GM12892 (cell line): ENCODE results near the gene STEAP3.
A peak's percentile ranks its signal among the peaks of the same experiment; 100 is the strongest.
"Not testable (repeated sequence)": the region's sequence is repeated elsewhere in the genome, so short reads cannot be mapped to it uniquely, and the experiment has no call there.

Experiments used
- DNase-seq: peaks from one replicate; pipeline ENCODE4 v3.0.0; 2011; ENCODE audit not compliant: insufficient read length
- FAIRE-seq: peaks from 2 replicates; lab custom pipeline; 2011; peaks lifted over from hg19 to GRCh38; lab: Jason Lieb, UNC
- POLR2A ChIP-seq: IDR thresholded peaks from 2 replicates; pipeline ENCODE4 v1.6.1; 2011; ENCODE audit warnings: low read depth, low read length, control low read depth
- POLR2AphosphoS5 ChIP-seq: IDR thresholded peaks from 2 replicates; pipeline ENCODE4 v1.6.1; 2011; ENCODE audit warnings: low read depth, low read length, control low read depth
- TAF1 ChIP-seq: IDR thresholded peaks from 2 replicates; pipeline ENCODE4 v1.6.1; 2011; ENCODE audit warnings: low read depth, mild to moderate bottlenecking, control low read depth, low read length, borderline replicate concordance

Gene STEAP3

GRCh38 chr2:119263025-119263424 is 39.4 kb downstream of the STEAP3 start:
- no peak for TF ChIP-seq TAF1
- no peak for TF ChIP-seq POLR2AphosphoS5
- no peak for TF ChIP-seq POLR2A
- DNase-seq (no peak), FAIRE-seq (no peak)

GRCh38 chr2:119263656-119264055 is 40.0 kb downstream of the STEAP3 start:
- FAIRE-seq, result no peak
- DNase-seq, result no peak
- TF ChIP-seq POLR2AphosphoS5 (no peak), POLR2A (no peak), TAF1 (no peak)

- FAIRE-seq, result peak; percentile 94
- peak; percentile 58 for DNase-seq
Measured at GRCh38 chr2:119264781-119265692, 41.4 kb downstream of the STEAP3 start.

GRCh38 chr2:119265693-119266066 is 42.0 kb downstream of the STEAP3 start:
- DNase-seq (no peak), FAIRE-seq (no peak)
- no peak for TF ChIP-seq POLR2A
- TF ChIP-seq TAF1, result no peak
- no peak for TF ChIP-seq POLR2AphosphoS5

More at GRCh38 chr2:119264781-119265692, 41.4 kb downstream of the STEAP3 start:
- TF ChIP-seq TAF1, result no peak

- FAIRE-seq, result no peak
- no peak for DNase-seq
Measured at GRCh38 chr2:119266091-119266589, 42.5 kb downstream of the STEAP3 start.

GRCh38 chr2:119267604-119268003 is 44.0 kb downstream of the STEAP3 start:
- FAIRE-seq, result no peak
- no peak for TF ChIP-seq POLR2AphosphoS5
- no peak for TF ChIP-seq TAF1
- TF ChIP-seq POLR2A, result no peak
- DNase-seq, result no peak

More at GRCh38 chr2:119266091-119266589, 42.5 kb downstream of the STEAP3 start:
- TF ChIP-seq POLR2A (no peak), POLR2AphosphoS5 (no peak), TAF1 (no peak)

- DNase-seq (no peak), FAIRE-seq (no peak)
- TF ChIP-seq POLR2AphosphoS5 (no peak), POLR2A (no peak)
Measured at GRCh38 chr2:119276864-119277263, 53.2 kb downstream of the STEAP3 start.

- DNase-seq, FAIRE-seq: not testable (repeated sequence)
Measured at GRCh38 chr2:119278385-119278784, 54.8 kb downstream of the STEAP3 start.

GRCh38 chr2:119278946-119279345 is 55.3 kb downstream of the STEAP3 start:
- no peak for FAIRE-seq
- TF ChIP-seq POLR2A (no peak), TAF1 (no peak), POLR2AphosphoS5 (no peak)
- DNase-seq, result no peak

GRCh38 chr2:119279666-119280065 is 56.0 kb downstream of the STEAP3 start:
- DNase-seq (no peak), FAIRE-seq (no peak)
- no peak for TF ChIP-seq POLR2AphosphoS5
- no peak for TF ChIP-seq POLR2A
- TF ChIP-seq TAF1, result no peak

- DNase-seq (no peak), FAIRE-seq (no peak)
- no peak for TF ChIP-seq POLR2AphosphoS5
- no peak for TF ChIP-seq TAF1
- TF ChIP-seq POLR2A, result no peak
Measured at GRCh38 chr2:119280680-119281079, 57.0 kb downstream of the STEAP3 start.

- no peak for TF ChIP-seq POLR2AphosphoS5
- no peak for TF ChIP-seq POLR2A
- TF ChIP-seq TAF1, result no peak
- no peak for DNase-seq
- FAIRE-seq, result no peak
Measured at GRCh38 chr2:119282146-119282995, 58.7 kb downstream of the STEAP3 start.
